WTC11 (cell line): ENCODE measurements around the gene MCL1. TPM values are rescaled to one million over a fixed set of nuclear protein-coding genes. Genes with fewer than 3 reads are reported as not detected.

ENCODE experiments used
- ATAC-seq: fragments of 200-7000 bp; cut with Tn5 transposase; 2 replicates; pipeline ENCODE4 v1.10.0; 2021; ENCODE audit warnings: mild to moderate bottlenecking, moderate library complexity
- CTCF ChIA-PET: fragments of 300-600 bp; sonication (Branson Sonifier 250); formaldehyde crosslinking; loops from one replicate; lab custom pipeline; 2021; ENCODE audit warnings: antibody characterized with exemption; lab: Charles Lee
- POLR2A ChIA-PET: fragments of 350-600 bp; sonication (Branson Sonifier 250); formaldehyde crosslinking; loops from one replicate; lab custom pipeline; 2021; ENCODE audit warnings: antibody characterized with exemption; lab: Charles Lee
- DNase-seq: peaks from one replicate; pipeline ENCODE4 v3.0.0; 2021; ENCODE audit warnings: low spot score
- H3K27ac Mint-ChIP-seq: 2 replicates; pipeline ENCODE4 v1.8.0; 2021; ENCODE audit warnings: mixed read lengths
- H3K27me3 Mint-ChIP-seq: 2 replicates; pipeline ENCODE4 v1.8.0; 2021; ENCODE audit warnings: low read depth, mild to moderate bottlenecking, moderate library complexity, mixed read lengths
- H3K36me3 Mint-ChIP-seq: 2 replicates; pipeline ENCODE4 v1.8.0; 2021; ENCODE audit warnings: mixed read lengths
- H3K4me1 Mint-ChIP-seq: 2 replicates; pipeline ENCODE4 v1.8.0; 2022; ENCODE audit warnings: mixed read lengths
- H3K4me3 Mint-ChIP-seq: 2 replicates; pipeline ENCODE4 v1.8.0; 2021; ENCODE audit warnings: mild to moderate bottlenecking, moderate library complexity, mixed read lengths
- H3K9me3 Mint-ChIP-seq: 2 replicates; pipeline ENCODE4 v1.8.0; 2021; ENCODE audit warnings: mixed read lengths
- ATF1 ChIP-seq: sonication (generic); formaldehyde crosslinking; IDR thresholded peaks from 2 replicates; pipeline ENCODE4 v1.8.1; 2023; ENCODE audit warnings: mild to moderate bottlenecking, moderate library complexity, missing genetic modification reagents
- E2F4 ChIP-seq: sonication (generic); formaldehyde crosslinking; IDR thresholded peaks from 2 replicates; pipeline ENCODE4 v1.8.1; 2022; ENCODE audit warnings: low read depth, mild to moderate bottlenecking, moderate library complexity, missing genetic modification reagents, borderline replicate concordance
- FOXK1 ChIP-seq: sonication (generic); formaldehyde crosslinking; IDR thresholded peaks from 2 replicates; pipeline ENCODE4 v1.8.0; 2022; ENCODE audit warnings: mild to moderate bottlenecking, moderate library complexity, missing genetic modification reagents
- IRF2 ChIP-seq: sonication (generic); formaldehyde crosslinking; IDR thresholded peaks from 2 replicates; pipeline ENCODE4 v1.8.0; 2022; ENCODE audit warnings: low read depth, missing genetic modification reagents, borderline replicate concordance
- MXD4 ChIP-seq: fragments of 250-450 bp; sonication (Bioruptor Pico); IDR thresholded peaks from 2 replicates; pipeline ENCODE4 v1.8.0; 2021; ENCODE audit warnings: mild to moderate bottlenecking, moderate library complexity, borderline replicate concordance
- MYBL2 ChIP-seq: sonication (generic); formaldehyde crosslinking; IDR thresholded peaks from 2 replicates; pipeline ENCODE4 v1.8.1; 2023; ENCODE audit warnings: mild to moderate bottlenecking, moderate library complexity, missing genetic modification reagents
- NFATC4 ChIP-seq: fragments of 250-450 bp; sonication (Bioruptor Pico); IDR thresholded peaks from 2 replicates; pipeline ENCODE4 v1.9.0; 2021; ENCODE audit warnings: mild to moderate bottlenecking
- NFE2L1 ChIP-seq: sonication (generic); formaldehyde crosslinking; IDR thresholded peaks from 2 replicates; pipeline ENCODE4 v1.8.1; 2023; ENCODE audit warnings: missing genetic modification reagents
- NR1H2 ChIP-seq: sonication (generic); formaldehyde crosslinking; IDR thresholded peaks from 2 replicates; pipeline ENCODE4 v1.9.0; 2021; ENCODE audit warnings: mild to moderate bottlenecking, moderate library complexity, missing genetic modification reagents
- SMAD4 ChIP-seq: sonication (generic); formaldehyde crosslinking; IDR thresholded peaks from 2 replicates; pipeline ENCODE4 v1.8.0; 2022; ENCODE audit warnings: mild to moderate bottlenecking, missing genetic modification reagents
- TEAD1 ChIP-seq: sonication (generic); formaldehyde crosslinking; IDR thresholded peaks from 2 replicates; pipeline ENCODE4 v1.8.0; 2022; ENCODE audit warnings: mild to moderate bottlenecking, missing genetic modification reagents
- TEAD4 ChIP-seq: sonication (generic); formaldehyde crosslinking; IDR thresholded peaks from 2 replicates; pipeline ENCODE4 v1.8.0; 2022; ENCODE audit warnings: mild to moderate bottlenecking, missing genetic modification reagents
- TP53 ChIP-seq: sonication (generic); formaldehyde crosslinking; IDR thresholded peaks from 2 replicates; pipeline ENCODE4 v1.8.1; 2023; ENCODE audit warnings: mild to moderate bottlenecking, missing genetic modification reagents
- ZBTB43 ChIP-seq: sonication (generic); formaldehyde crosslinking; IDR thresholded peaks from 2 replicates; pipeline ENCODE4 v1.8.1; 2023; ENCODE audit warnings: mild to moderate bottlenecking, missing genetic modification reagents
- ZNF263 ChIP-seq: sonication (generic); formaldehyde crosslinking; IDR thresholded peaks from 2 replicates; pipeline ENCODE4 v1.8.1; 2022; ENCODE audit warnings: low read depth, mild to moderate bottlenecking, moderate library complexity, missing genetic modification reagents
- ZNF416 ChIP-seq: fragments of 250-450 bp; sonication (Bioruptor Pico); IDR thresholded peaks from 2 replicates; pipeline ENCODE4 v1.9.0; 2021; ENCODE audit warnings: mild to moderate bottlenecking, inconsistent platforms
- total RNA-seq: library from RNA; stranded (reverse); gene quantifications from 3 replicates; pipeline ENCODE4 v1.2.3, GENCODE V29; 2021
- TF ChIP-seq, protein P1 (sequence below): sonication (generic); formaldehyde crosslinking; IDR thresholded peaks from 2 replicates; pipeline ENCODE4 v1.8.0; 2022; ENCODE audit warnings: missing genetic modification reagents
- TF ChIP-seq, protein P2 (sequence below): fragments of 250-450 bp; sonication (Bioruptor Pico); IDR thresholded peaks from 2 replicates; pipeline ENCODE4 v1.9.0; 2021; ENCODE audit warnings: mild to moderate bottlenecking
- TF ChIP-seq, protein P3 (sequence below): sonication (generic); formaldehyde crosslinking; conservative IDR thresholded peaks from 2 replicates; pipeline ENCODE4 v1.8.1; 2022; ENCODE audit warnings: mild to moderate bottlenecking, missing genetic modification reagents
- TF ChIP-seq, protein P4 (sequence below): fragments of 250-450 bp; sonication (Bioruptor Pico); IDR thresholded peaks from 2 replicates; pipeline ENCODE4 v1.9.0; 2021; ENCODE audit warnings: mild to moderate bottlenecking, borderline replicate concordance

The MCL1 gene
- total RNA-seq, 1 experiment from 2014 or later = 191 TPM

- CTCF ChIA-PET = interaction anchor here (1.1 to 8.2 kb wide), 2 partner anchors 14 to 19 kb away, joined by 4 to 124 read pairs; no protein-coding TSS in a partner anchor
- no peak for DNase-seq
- TF ChIP-seq NFE2L1 (CRISPR knock-in tag) = no peak
- TF ChIP-seq TEAD4 (CRISPR knock-in tag) = no peak
- TF ChIP-seq MXD4 = no peak
- no peak for TF ChIP-seq ZNF263 (CRISPR knock-in tag)
- no peak for TF ChIP-seq FOXK1 (CRISPR knock-in tag)
- no peak for TF ChIP-seq NR1H2 (CRISPR knock-in tag)
- no peak for TF ChIP-seq NFATC4 (CRISPR knock-in tag)
- no peak for TF ChIP-seq SMAD4 (CRISPR knock-in tag)
- TF ChIP-seq IRF2 (CRISPR knock-in tag) = no peak
- TF ChIP-seq, protein P1, sequence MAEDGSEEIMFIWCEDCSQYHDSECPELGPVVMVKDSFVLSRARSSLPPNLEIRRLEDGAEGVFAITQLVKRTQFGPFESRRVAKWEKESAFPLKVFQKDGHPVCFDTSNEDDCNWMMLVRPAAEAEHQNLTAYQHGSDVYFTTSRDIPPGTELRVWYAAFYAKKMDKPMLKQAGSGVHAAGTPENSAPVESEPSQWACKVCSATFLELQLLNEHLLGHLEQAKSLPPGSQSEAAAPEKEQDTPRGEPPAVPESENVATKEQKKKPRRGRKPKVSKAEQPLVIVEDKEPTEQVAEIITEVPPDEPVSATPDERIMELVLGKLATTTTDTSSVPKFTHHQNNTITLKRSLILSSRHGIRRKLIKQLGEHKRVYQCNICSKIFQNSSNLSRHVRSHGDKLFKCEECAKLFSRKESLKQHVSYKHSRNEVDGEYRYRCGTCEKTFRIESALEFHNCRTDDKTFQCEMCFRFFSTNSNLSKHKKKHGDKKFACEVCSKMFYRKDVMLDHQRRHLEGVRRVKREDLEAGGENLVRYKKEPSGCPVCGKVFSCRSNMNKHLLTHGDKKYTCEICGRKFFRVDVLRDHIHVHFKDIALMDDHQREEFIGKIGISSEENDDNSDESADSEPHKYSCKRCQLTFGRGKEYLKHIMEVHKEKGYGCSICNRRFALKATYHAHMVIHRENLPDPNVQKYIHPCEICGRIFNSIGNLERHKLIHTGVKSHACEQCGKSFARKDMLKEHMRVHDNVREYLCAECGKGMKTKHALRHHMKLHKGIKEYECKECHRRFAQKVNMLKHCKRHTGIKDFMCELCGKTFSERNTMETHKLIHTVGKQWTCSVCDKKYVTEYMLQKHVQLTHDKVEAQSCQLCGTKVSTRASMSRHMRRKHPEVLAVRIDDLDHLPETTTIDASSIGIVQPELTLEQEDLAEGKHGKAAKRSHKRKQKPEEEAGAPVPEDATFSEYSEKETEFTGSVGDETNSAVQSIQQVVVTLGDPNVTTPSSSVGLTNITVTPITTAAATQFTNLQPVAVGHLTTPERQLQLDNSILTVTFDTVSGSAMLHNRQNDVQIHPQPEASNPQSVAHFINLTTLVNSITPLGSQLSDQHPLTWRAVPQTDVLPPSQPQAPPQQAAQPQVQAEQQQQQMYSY = no peak
- no peak for TF ChIP-seq ATF1 (CRISPR knock-in tag)
- no peak for TF ChIP-seq MYBL2 (CRISPR knock-in tag)
- TF ChIP-seq TEAD1 (CRISPR knock-in tag) = no peak
- TF ChIP-seq, protein P2, sequence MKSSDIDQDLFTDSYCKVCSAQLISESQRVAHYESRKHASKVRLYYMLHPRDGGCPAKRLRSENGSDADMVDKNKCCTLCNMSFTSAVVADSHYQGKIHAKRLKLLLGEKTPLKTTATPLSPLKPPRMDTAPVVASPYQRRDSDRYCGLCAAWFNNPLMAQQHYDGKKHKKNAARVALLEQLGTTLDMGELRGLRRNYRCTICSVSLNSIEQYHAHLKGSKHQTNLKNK (CRISPR knock-in tag) = no peak
- TF ChIP-seq, protein P3, sequence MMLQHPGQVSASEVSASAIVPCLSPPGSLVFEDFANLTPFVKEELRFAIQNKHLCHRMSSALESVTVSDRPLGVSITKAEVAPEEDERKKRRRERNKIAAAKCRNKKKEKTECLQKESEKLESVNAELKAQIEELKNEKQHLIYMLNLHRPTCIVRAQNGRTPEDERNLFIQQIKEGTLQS (CRISPR knock-in tag) = no peak
- no peak for TF ChIP-seq E2F4 (CRISPR knock-in tag)
- no peak for TF ChIP-seq ZNF416 (CRISPR knock-in tag)
- no peak for TF ChIP-seq ZBTB43 (CRISPR knock-in tag)
- Mint-ChIP-seq H3K4me3 (no peak overlapping the region), H3K27ac (no peak overlapping the region), H3K27me3 (peaks cover 21% of the 10 kb centered on the region), H3K4me1 (peaks cover 32% of the 10 kb centered on the region), H3K36me3 (peaks cover 4% of the 10 kb centered on the region; the same call in 1 of the 2 replicates), H3K9me3 (no peaks in the 10 kb centered on the region)
- no peak for ATAC-seq
- POLR2A ChIA-PET = interaction anchor here (0.5 kb wide), 1 partner anchor 68 kb away, joined by 4 read pairs; no protein-coding TSS in a partner anchor
Observed at GRCh38 chr1:150554086-150554452, 25.3 kb downstream of the MCL1 start.

DNA sequence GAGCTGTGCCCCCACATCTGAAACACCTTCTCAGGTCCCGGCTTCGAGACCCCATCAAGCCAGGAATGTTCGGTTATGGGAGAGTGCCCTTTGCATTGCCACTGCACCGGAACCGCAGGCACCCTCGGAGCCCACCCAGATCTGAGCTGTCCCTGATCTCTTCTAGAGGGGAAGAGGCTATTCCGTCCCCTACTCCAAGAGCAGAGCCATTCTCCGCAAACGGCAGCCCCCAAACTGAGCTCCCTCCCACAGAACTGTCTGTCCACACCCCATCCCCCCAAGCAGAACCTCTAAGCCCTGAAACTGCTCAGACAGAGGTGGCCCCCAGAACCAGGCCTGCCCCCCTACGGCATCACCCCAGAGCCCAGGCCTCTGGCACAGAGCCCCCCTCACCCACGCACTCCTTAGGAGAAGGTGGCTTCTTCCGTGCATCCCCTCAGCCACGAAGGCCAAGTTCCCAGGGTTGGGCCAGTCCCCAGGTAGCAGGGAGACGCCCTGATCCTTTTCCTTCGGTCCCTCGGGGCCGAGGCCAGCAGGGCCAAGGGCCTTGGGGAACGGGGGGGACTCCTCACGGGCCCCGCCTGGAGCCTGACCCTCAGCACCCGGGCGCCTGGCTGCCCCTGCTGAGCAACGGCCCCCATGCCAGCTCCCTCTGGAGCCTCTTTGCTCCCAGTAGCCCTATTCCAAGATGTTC lies 25.9 kb downstream of the MCL1 start:
- no peak overlapping the region for H3K27ac Mint-ChIP-seq
- TF ChIP-seq, protein P1 = no peak
- no peak for TF ChIP-seq SMAD4 (CRISPR knock-in tag)
- TF ChIP-seq TP53 (CRISPR knock-in tag) = no peak
- TF ChIP-seq, protein P4, sequence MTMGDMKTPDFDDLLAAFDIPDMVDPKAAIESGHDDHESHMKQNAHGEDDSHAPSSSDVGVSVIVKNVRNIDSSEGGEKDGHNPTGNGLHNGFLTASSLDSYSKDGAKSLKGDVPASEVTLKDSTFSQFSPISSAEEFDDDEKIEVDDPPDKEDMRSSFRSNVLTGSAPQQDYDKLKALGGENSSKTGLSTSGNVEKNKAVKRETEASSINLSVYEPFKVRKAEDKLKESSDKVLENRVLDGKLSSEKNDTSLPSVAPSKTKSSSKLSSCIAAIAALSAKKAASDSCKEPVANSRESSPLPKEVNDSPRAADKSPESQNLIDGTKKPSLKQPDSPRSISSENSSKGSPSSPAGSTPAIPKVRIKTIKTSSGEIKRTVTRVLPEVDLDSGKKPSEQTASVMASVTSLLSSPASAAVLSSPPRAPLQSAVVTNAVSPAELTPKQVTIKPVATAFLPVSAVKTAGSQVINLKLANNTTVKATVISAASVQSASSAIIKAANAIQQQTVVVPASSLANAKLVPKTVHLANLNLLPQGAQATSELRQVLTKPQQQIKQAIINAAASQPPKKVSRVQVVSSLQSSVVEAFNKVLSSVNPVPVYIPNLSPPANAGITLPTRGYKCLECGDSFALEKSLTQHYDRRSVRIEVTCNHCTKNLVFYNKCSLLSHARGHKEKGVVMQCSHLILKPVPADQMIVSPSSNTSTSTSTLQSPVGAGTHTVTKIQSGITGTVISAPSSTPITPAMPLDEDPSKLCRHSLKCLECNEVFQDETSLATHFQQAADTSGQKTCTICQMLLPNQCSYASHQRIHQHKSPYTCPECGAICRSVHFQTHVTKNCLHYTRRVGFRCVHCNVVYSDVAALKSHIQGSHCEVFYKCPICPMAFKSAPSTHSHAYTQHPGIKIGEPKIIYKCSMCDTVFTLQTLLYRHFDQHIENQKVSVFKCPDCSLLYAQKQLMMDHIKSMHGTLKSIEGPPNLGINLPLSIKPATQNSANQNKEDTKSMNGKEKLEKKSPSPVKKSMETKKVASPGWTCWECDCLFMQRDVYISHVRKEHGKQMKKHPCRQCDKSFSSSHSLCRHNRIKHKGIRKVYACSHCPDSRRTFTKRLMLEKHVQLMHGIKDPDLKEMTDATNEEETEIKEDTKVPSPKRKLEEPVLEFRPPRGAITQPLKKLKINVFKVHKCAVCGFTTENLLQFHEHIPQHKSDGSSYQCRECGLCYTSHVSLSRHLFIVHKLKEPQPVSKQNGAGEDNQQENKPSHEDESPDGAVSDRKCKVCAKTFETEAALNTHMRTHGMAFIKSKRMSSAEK = no peak

More for the DNA sequence above, 25.9 kb downstream of the MCL1 start:
- no peaks in the 10 kb centered on the region for H3K9me3 Mint-ChIP-seq
- peaks cover 4% of the 10 kb centered on the region; the same call in 1 of the 2 replicates for H3K36me3 Mint-ChIP-seq
- CTCF ChIA-PET = interaction anchor here (1.1 to 8.2 kb wide), 3 partner anchors 7 to 18 kb away, joined by 4 to 124 read pairs (median 97); no protein-coding TSS in a partner anchor
- peaks cover 22% of the 10 kb centered on the region for H3K27me3 Mint-ChIP-seq
- H3K4me3 Mint-ChIP-seq = no peak overlapping the region
- POLR2A ChIA-PET = interaction anchor here (0.5 kb wide), 1 partner anchor 67 kb away, joined by 4 read pairs; no protein-coding TSS in a partner anchor
- no peak for ATAC-seq
- H3K4me1 Mint-ChIP-seq = peaks cover 33% of the 10 kb centered on the region
- no peak for DNase-seq
